ENCODE measurements around the gene PTPN9.
"Not testable (repeated sequence)": the region's sequence is repeated elsewhere in the genome, so short reads cannot be mapped to it uniquely, and the experiment has no call there.

- not testable (repeated sequence) for TF ChIP-seq ZNF8 (CRISPR knock-in tag; IDR thresholded peaks at IDR 0.05); CSDC2 (CRISPR knock-in tag; IDR thresholded peaks at IDR 0.05); PATZ1 (CRISPR knock-in tag; IDR thresholded peaks at IDR 0.05; ENCODE audit: borderline replicate concordance)
These were observed 7.3 kb upstream of the PTPN9 start for GRCh38 chr15:75586422-75586821.

Measured in SK-N-SH treated with all-trans-retinoic acid at 6 μM for 48 hours (cell line).